Astrocyte of the spinal cord (primary cell): Measurements from ENCODE around the gene MB21D2.
A peak's percentile ranks its signal among the peaks of the same experiment; 100 is the strongest.

Experiments
- DNase-seq: peaks from one replicate; pipeline ENCODE4 v3.0.0; 2011; ENCODE audit warnings: low read depth, low spot score
- H3K4me3 ChIP-seq: 2 replicates; pipeline ENCODE4 v1.5.1; 2011; ENCODE audit warnings: low read depth, mild to moderate bottlenecking, low read length, moderate library complexity
- CTCF ChIP-seq: IDR thresholded peaks from 2 replicates; pipeline ENCODE4 v1.5.1; 2012; ENCODE audit warnings: low read depth, mild to moderate bottlenecking, low read length, inconsistent platforms
- in situ Hi-C: cut with HindIII; loops from 2 replicates; pipeline ENCODE4 v1.10.0; 2017; ENCODE audit warnings: low sequenced_read_pairs

MB21D2 gene

GRCh38 chr3:192917028-192917403, 640 bp downstream of the MB21D2 start:
- DNase-seq: peak; percentile 77
- H3K4me3 ChIP-seq: peak overlapping the region; percentile 95

GRCh38 chr3:192916371-192917027, 1.2 kb downstream of the MB21D2 start:
- in situ Hi-C loops: no loop called here
- H3K4me3 ChIP-seq: peak overlapping the region; percentile 95
- peak; percentile 38 for DNase-seq
- TF ChIP-seq CTCF: no peak

More at GRCh38 chr3:192917028-192917403, 640 bp downstream of the MB21D2 start:
- in situ Hi-C loops: no loop called here
- no peak for TF ChIP-seq CTCF

DNA sequence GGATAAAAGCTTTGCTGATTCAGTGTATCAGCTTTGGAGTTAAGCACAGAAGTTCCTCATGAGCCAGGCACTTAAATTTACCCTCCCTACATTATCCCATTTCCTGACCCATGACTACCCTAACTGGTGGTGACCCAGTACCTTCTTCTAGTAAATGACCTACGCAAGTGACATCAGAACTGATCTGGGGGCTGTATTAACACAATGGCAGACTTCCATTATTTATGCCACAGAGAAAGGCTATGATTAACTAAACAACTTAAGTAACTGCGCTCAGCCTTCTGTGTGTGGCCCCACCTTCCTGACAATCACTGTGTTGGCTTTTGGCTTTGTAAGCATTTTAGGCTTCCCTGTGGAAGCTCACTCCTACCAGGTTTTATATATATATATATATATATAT, 1.9 kb downstream of the MB21D2 start:
- peak overlapping the region; percentile 95 for H3K4me3 ChIP-seq
- no peak for TF ChIP-seq CTCF
- DNase-seq: no peak
- in situ Hi-C loops: no loop called here

- peak; percentile 54 for TF ChIP-seq CTCF
- peak; percentile 64 for DNase-seq
- H3K4me3 ChIP-seq: no peak overlapping the region
- in situ Hi-C loops: no loop called here
Observed at GRCh38 chr3:192915304-192915703, 2.4 kb downstream of the MB21D2 start.

DNA sequence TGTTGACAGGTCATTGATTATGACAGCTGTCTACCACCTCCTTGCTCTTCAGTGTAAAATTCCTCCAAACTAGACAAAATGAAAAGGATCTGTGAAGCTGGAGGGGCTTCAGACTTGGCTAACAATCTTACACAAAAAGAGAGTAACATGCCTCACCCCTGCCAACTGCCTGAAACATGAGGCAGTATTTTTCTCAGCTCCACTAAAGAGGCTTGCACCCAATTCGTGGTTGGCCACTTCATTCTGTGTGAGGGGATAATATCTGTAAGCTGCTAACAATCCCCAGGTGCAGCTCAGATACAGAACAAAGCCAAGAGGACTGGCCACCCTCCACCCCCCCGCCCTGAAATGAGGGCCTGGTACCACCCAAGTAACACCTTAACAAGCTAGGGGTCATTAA, 2.8 kb downstream of the MB21D2 start:
- DNase-seq: no peak
- H3K4me3 ChIP-seq: no peak overlapping the region
- in situ Hi-C loops: no loop called here
- no peak for TF ChIP-seq CTCF

GRCh38 chr3:192913540-192913939, 4.1 kb downstream of the MB21D2 start:
- no peak for DNase-seq
- in situ Hi-C loops: no loop called here
- no peak for TF ChIP-seq CTCF
- H3K4me3 ChIP-seq: no peak overlapping the region
